C4-2B (cell line): Measurements from ENCODE around the gene TBC1D22A.

ENCODE experiments used
- CTCF ChIP-seq: fragments of 450-650 bp; conservative IDR thresholded peaks from 2 replicates; pipeline ENCODE4 v1.5.1; 2017; ENCODE audit warnings: mild to moderate bottlenecking
- ZFX ChIP-seq: fragments of 450-650 bp; IDR thresholded peaks from 2 replicates; pipeline ENCODE4 v1.6.1; 2017

- TF ChIP-seq CTCF (no peak), ZFX (no peak)
Observed at GRCh38 chr22:47115921-47116320, 353.5 kb downstream of the TBC1D22A start.
